CD1c-positive myeloid dendritic cell (primary cell): ENCODE measurements around the gene SERGEF.

ENCODE experiments used
- DNase-seq: peaks from one replicate; pipeline ENCODE4 v3.0.0-alpha.2; 2016; ENCODE audit errors: extremely low spot score

Gene SERGEF

GRCh38 chr11:17951685-17952388, 61.0 kb downstream of the SERGEF start:
- no peak for DNase-seq

GRCh38 chr11:17950644-17951043, 62.2 kb downstream of the SERGEF start:
- no peak for DNase-seq

- no peak for DNase-seq
Observed at GRCh38 chr11:17948296-17948695, 64.6 kb downstream of the SERGEF start.

GRCh38 chr11:17939542-17939941, 73.3 kb downstream of the SERGEF start:
- DNase-seq, result no peak

- no peak for DNase-seq
Observed at GRCh38 chr11:17936790-17937189, 76.1 kb downstream of the SERGEF start.

GRCh38 chr11:17934194-17934593, 78.7 kb downstream of the SERGEF start:
- DNase-seq, result no peak

- DNase-seq, result no peak
Observed at GRCh38 chr11:17933708-17934107, 79.1 kb downstream of the SERGEF start.

GRCh38 chr11:17932472-17932871, 80.4 kb downstream of the SERGEF start:
- DNase-seq, result no peak

GRCh38 chr11:17931595-17931994, 81.3 kb downstream of the SERGEF start:
- DNase-seq, result no peak

- DNase-seq, result no peak
Observed at GRCh38 chr11:17930544-17931125, 82.2 kb downstream of the SERGEF start.

GRCh38 chr11:17929171-17929570, 83.7 kb downstream of the SERGEF start:
- DNase-seq, result no peak

- no peak for DNase-seq
Observed at GRCh38 chr11:17927681-17928343, 85.0 kb downstream of the SERGEF start.

- DNase-seq, result no peak
Observed at GRCh38 chr11:17927041-17927440, 85.8 kb downstream of the SERGEF start.

- no peak for DNase-seq
Observed at GRCh38 chr11:17924713-17925112, 88.1 kb downstream of the SERGEF start.

- no peak for DNase-seq
Observed at GRCh38 chr11:17923217-17923616, 89.6 kb downstream of the SERGEF start.

GRCh38 chr11:17922416-17922788, 90.4 kb downstream of the SERGEF start:
- no peak for DNase-seq

GRCh38 chr11:17921659-17922415, 91.0 kb downstream of the SERGEF start:
- peak; percentile 1 for DNase-seq

GRCh38 chr11:17918049-17918605, 94.7 kb downstream of the SERGEF start:
- DNase-seq, result no peak

GRCh38 chr11:17917556-17917955, 95.3 kb downstream of the SERGEF start:
- no peak for DNase-seq

GRCh38 chr11:17915500-17916143, 97.2 kb downstream of the SERGEF start:
- no peak for DNase-seq

GRCh38 chr11:17914957-17915356, 97.9 kb downstream of the SERGEF start:
- DNase-seq, result no peak

- no peak for DNase-seq
Observed at GRCh38 chr11:17907046-17907445, 105.8 kb downstream of the SERGEF start.
